Uterus (tissue), 2 donors: ENCODE results near the gene CD4.

Source experiments
- POLR2A ChIP-seq, 2 donors: fragments of 450-650 bp; IDR thresholded peaks; one replicate each; pipeline ENCODE4 v1.6.1; 2016; ENCODE audit warnings: antibody characterized with exemption in 2 of 2, mild to moderate bottlenecking in 1 of 2, moderate library complexity in 1 of 2
- TF ChIP-seq, protein P1 (sequence below), 4 experiments: fragments of 200-600 bp in 2 of 4; fragments of 450-650 bp in 2 of 4; sonication (generic) in 2 of 4; IDR thresholded peaks; one replicate each; pipeline ENCODE4 v1.5.1; 2016 to 2019; ENCODE audit warnings: antibody characterized with exemption in 4 of 4, mild to moderate bottlenecking in 2 of 4, moderate library complexity in 1 of 4

DNA sequence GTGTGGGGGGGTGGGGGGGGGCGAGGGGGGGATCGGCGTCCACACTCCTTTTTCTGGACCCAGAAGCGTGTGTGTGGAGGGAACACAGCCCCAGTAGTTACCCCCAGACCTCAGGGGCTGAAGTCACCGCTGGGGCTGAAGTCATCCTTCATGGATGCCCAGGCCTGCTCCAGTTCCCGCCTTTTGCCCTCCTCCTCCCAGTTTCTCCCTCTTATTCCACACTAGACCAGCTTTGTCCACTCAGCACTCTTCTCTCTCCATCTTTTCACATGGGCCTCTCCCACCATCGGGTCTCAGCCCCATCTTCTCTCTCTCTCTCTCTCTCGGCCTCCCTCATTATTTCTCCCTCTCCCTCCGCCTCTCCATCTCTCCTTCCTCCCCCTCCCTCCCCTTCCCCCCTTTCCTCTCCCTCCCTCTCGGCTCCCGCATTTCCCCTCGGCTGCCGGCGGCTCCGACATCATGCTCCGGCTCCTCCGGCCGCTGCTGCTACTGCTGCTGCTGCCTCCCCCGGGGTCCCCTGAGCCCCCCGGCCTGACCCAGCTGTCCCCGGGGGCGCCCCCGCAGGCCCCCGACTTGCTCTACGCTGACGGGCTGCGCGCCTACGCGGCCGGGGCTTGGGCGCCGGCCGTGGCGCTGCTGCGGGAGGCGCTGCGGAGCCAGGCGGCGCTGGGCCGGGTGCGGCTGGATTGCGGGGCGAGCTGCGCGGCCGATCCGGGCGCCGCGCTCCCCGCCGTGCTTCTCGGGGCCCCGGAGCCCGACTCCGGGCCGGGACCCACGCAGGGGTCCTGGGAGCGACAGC lies 38.9 kb downstream of the CD4 start, which contains the start of gene P3H3:
- TF ChIP-seq, protein P1, sequence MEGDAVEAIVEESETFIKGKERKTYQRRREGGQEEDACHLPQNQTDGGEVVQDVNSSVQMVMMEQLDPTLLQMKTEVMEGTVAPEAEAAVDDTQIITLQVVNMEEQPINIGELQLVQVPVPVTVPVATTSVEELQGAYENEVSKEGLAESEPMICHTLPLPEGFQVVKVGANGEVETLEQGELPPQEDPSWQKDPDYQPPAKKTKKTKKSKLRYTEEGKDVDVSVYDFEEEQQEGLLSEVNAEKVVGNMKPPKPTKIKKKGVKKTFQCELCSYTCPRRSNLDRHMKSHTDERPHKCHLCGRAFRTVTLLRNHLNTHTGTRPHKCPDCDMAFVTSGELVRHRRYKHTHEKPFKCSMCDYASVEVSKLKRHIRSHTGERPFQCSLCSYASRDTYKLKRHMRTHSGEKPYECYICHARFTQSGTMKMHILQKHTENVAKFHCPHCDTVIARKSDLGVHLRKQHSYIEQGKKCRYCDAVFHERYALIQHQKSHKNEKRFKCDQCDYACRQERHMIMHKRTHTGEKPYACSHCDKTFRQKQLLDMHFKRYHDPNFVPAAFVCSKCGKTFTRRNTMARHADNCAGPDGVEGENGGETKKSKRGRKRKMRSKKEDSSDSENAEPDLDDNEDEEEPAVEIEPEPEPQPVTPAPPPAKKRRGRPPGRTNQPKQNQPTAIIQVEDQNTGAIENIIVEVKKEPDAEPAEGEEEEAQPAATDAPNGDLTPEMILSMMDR (IDR thresholded peaks at IDR 0.05): peak in 2 of 4 experiments; percentile 2 to 24
- TF ChIP-seq POLR2A (IDR thresholded peaks at IDR 0.05): peak in 1 of 2 donors; percentile 40
